ENCODE results near the gene PRKCD.
A peak's percentile ranks its signal among the peaks of the same experiment; 100 is the strongest.

The PRKCD gene

GRCh38 chr3:53155760-53156159, 5.2 kb upstream of the PRKCD start:
- DNase-seq (ENCODE audit: low spot score): no peak

- DNase-seq (ENCODE audit: low spot score): no peak
These were observed 4.6 kb upstream of the PRKCD start for GRCh38 chr3:53156368-53156834.

DNA sequence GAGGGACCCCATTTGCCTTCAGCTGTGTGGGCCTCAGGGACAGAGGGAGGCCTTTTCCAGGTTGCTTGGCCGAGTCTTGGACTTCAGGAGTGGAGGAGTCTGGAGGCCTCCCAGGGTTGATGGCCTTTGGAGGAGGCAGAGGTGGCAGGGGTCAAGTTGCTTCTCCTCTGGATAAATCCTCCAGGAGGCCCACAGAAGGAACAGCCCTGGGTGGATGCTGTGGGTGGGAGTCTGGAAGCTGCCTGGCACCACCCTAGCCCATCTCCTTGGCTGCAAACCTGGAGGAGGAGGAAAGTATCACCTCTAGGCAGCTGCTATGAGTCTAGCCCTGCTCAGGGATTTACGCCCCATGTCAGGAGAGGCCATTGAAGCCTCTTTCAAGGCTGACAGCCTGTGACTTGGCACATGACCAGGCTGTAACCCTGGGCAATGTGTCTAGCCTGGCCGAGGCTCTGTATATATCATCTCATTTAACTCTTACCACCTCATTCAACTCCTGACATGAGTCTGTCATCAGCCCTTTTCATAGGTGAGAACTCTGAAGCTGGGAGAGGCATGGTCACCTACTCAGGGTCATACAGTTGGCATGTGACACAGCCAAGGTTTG, 2.9 kb upstream of the PRKCD start:
- no peak for DNase-seq (ENCODE audit: low spot score)

GRCh38 chr3:53158765-53159155, 2.2 kb upstream of the PRKCD start:
- DNase-seq (ENCODE audit: low spot score): no peak

GRCh38 chr3:53159156-53160060, 1.6 kb upstream of the PRKCD start:
- no peak for DNase-seq (ENCODE audit: low spot score)

GRCh38 chr3:53160061-53160659, 849 bp upstream of the PRKCD start:
- DNase-seq (ENCODE audit: low spot score): no peak

DNA sequence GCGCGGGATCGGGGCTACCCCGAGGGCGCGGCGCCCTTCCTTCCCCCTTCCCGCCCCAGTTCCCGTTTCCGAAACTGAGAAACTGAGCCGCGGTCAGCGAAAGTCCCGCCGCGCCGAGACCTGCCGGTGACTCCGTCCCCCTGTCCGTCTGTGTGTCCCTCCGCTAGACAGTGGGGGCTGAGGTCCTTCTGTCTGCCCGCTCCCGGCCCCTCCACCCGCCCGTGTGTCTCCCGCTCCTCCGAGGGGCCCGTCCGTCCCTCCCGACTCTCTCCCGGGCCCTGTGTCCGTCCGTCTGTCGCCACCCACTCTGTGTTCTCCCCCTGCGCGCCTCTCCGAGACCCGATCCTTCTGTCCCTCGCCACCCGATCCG, 426 bp downstream of the PRKCD start:
- no peak for DNase-seq (ENCODE audit: low spot score)

GRCh38 chr3:53161820-53162671, 1.0 kb downstream of the PRKCD start:
- DNase-seq (ENCODE audit: low spot score): peak; percentile 42

DNA sequence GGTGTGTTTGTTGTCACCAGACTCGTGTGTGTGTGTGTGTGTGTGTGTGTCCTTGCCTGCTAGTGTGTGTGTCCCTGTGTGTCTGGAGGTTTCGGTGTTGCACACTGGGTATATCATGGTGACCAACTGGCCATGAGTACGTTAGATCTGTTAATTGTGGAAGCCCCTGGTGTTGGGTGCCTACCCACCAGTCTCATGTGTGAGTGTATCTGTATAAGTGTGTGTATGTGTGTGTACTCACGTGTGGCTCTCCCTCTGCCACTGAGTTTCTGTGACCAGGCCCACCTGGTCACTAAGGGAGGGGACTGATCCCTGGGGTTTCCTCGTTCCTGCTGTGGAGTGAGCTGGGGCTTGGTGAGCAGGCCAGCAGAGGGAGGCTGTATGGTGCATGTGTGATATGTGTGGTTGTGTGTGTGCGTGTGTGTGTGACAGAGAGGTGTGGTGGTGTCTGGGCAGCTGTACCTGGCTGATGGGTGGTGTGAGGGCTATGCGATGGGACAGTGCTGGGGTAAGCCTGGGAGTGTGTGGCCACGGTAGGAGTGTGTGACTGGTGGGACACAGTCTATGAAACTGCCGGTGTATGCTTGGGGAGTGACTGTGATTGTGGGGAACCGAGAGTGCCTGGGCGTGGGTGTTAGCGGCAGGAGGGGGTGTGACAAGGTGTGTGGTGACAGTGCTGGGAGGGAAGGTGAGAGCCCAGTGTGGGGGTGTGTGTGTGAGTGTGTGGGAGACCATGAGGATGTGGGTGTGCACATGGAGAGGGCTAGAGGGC, 1.8 kb downstream of the PRKCD start:
- no peak for DNase-seq (ENCODE audit: low spot score)

GRCh38 chr3:53163444-53164387, 2.7 kb downstream of the PRKCD start:
- DNase-seq (ENCODE audit: low spot score): no peak

GRCh38 chr3:53164911-53165310, 3.9 kb downstream of the PRKCD start:
- no peak for DNase-seq (ENCODE audit: low spot score)

DNA sequence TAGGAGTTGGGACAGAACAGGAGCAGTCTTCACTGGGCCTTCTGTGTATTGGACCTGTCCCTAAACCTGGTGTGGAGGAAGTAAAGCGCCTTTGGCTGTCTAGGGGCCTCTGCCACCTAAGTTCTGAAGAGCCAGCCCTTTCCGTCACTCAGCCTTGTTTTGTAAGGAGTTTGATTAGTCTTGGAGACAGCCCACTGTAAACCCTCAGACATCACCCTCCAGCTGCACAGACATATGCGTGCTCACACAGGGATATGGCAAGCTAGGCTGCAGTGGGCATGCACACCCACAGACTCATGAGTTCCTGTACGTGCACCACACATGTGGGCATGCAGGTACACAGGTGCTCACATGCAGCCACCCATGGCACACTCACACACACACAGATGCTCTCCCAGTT, 5.2 kb downstream of the PRKCD start:
- no peak for DNase-seq (ENCODE audit: low spot score)

DNA sequence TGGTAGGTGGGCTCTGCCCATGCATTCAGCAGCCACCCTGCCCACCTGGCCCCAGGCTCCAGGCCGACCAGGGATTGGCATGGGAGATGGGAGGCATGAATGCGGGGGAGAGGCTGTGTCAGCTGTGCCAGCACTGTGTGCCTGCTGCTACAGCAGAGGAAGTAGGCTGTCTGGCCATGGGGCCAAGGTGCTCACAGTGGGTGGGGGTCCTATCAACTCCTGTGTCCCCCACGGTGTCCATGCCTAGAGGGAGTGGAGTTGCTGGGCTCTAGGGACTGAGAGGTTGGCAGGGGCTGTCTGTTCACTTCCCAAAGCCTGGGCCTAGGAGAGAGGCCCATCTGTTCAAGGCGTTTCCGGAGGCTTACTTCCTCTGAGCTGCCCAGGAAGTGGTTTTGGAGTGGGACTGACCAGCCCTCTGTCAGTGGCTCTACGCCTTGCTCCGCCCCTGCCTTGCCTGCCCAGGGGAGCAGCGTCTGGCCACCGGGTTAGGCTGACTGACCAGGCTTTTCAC, 5.8 kb downstream of the PRKCD start:
- DNase-seq (ENCODE audit: low spot score): no peak

DNA sequence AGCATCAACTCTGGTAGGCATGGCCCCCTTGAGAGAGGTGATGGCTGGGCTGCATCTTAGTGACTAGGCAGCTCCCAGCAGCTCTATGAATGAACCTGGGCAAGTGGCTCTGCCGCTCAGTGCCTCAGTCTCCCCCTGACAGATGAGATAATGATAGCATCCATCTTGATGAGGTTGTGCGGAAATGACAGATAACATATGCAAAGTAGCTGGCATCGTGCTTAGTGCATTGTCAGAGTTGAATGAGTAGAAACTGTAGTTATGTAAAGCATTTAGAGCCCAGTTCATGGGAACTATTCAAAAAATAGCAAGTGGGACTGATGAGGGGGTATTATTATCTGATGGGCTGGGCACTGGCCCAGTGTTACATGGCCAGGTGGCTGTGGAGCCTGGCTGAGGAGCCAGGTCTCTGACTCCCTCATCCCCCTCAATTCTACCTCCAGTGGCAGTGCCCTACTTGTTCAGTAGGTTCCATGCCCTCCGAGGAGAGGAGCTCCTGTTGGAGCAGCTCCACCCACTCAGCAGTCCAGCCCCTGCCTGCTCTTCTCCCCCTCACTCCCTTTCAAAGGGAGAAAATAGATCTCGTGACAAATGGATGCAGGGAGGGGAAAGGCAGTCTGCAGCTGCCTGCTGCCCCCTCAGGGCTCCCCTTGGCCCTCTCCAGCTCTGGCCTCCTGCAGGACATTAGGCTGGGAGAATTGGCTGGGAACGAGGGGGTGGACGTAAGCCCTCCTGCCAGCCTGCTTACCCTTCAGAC, 6.6 kb downstream of the PRKCD start:
- DNase-seq (ENCODE audit: low spot score): peak; percentile 28

- no peak for DNase-seq (ENCODE audit: low spot score)
These were observed 7.3 kb downstream of the PRKCD start for GRCh38 chr3:53168175-53168923.

- no peak for DNase-seq (ENCODE audit: low spot score)
These were observed 8.2 kb downstream of the PRKCD start for GRCh38 chr3:53169045-53169831.

GRCh38 chr3:53169832-53170324, 8.9 kb downstream of the PRKCD start:
- no peak for DNase-seq (ENCODE audit: low spot score)

All from NAMALWA (cell line).